HL-60/S4 treated with phorbol 12-myristate 13-acetate at 8.2 ng/mL for 4 days and 3 days (cell line): Measurements from ENCODE around the gene ARL15.

Source experiments
- in situ Hi-C: fragments of 300-500 bp; cut with MboI; formaldehyde crosslinking; loops from 2 replicates; pipeline ENCODE4 v1.15.0; 2022; ENCODE audit warnings: low sequenced_read_pairs

The ARL15 gene

DNA sequence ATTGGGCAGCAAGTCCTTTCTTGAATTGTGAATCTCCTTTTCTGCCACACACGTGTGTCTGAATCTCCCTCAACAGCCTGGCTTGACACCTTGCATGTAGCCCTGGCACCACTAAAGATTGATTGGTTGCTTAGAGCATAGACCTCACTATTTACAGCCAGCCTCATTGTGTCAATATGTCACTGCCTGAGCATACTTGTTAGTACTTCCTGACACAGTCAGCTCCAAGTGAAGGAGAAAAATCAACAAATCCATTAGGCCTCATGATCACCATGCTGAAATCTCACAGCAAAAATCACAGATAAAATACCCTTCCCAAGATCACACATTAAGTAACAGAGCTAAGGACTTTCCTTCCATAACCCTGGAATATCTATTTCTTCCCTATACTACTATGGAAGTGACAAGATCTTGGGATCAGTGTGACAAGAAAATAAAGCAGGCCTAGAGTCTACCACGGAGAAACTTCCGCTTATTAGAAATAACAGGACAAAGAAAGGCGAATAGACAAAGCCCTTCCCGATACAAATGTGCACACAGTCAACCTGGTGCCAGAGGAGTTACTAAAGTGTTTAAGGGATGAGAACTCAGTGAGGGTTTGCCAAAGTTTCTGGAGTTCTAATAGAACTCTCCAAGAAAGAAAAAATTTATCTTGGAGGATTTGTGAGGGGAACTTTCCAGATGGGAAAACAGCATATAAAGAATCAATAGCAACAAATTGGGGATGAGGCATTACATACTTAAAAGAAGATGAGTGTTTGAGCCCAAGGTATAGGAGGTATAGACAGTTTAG, 5.6 kb upstream of the ARL15 start:
- in situ Hi-C loops: no loop called here

GRCh38 chr5:54313311-54314270, 3.2 kb upstream of the ARL15 start:
- in situ Hi-C loops: no loop called here

- in situ Hi-C loops: no loop called here
Observed at GRCh38 chr5:54312499-54312898, 2.1 kb upstream of the ARL15 start.

DNA sequence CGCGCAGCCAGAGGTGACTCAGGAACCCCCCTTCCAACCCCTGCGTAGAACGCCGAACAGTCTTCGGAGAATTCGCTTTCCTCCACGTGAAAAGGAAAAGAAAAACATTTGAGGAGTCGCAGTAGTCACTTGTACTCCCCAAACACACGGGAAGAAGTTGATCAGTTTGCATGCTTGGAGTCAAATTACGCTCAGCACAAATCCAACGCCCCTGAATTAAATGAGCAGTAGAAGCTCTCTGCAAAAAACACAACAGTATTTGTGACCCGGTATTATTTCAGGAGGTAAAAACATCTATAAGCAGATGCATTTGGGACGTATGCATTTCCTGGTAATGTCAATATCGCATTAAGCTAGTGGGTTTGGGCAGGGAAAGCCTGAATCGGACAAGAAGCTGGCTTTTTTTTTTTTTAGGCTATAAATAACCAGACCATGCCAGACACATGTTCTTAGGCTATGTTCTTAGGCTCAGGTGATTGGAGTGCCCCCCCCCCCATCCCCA, 854 bp upstream of the ARL15 start:
- in situ Hi-C loops: no loop called here

DNA sequence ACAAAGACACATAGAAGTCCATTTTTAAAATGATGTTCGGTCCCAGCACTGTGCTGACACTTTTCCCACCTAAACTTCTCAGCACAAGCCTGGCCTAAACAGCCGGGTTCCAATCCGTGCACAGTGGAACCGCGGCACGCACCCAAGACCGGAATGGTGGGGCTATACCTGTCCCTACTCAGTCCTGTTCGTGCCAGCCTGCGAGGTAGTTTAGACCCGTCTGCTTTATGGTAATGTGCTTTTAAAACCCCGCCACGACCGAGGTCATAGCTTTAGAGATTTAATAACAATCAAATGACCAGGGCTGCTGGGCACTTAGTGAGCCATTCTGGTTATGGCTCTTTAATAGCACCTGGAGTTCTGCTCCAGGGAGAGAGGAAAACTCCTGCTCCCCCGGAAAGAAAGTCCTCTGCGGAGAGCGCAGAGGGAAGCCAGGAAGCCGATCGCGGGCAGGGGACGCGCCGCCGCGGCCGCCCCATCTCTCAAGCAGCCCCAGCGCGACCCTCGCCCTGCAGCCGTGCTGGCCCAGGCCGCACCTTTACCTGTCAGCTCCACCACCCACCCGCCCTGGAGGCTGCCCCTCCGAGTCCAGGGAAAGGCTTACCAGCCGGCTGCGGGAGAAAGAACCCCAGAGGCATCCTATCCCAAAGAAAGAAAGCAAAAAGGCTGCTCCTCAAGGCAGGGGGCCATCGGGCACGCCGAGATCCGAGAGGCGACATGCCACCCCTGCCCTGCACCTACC, 511 bp downstream of the ARL15 start:
- in situ Hi-C loops: no loop called here

DNA sequence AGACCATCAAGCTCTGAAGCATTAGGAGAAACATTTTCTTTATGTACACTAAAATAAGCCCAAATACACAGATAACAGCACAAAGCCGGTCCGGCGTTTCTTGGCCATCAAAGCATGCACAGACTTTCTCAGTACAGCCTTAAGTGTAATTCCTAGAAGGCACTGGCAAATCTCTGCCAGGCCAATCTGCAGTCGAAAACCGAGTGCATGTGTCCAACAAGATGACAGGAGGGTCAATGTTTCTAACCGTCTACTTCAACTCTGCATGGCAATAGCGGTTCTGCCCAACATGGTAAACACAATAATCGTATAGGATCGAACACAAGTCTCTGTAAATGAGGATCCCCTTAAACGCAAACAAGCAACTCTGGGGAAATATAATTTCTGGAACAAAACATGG, 1.1 kb downstream of the ARL15 start:
- in situ Hi-C loops: no loop called here

- in situ Hi-C loops: no loop called here
Observed at GRCh38 chr5:54307583-54307982, 2.8 kb downstream of the ARL15 start.

- in situ Hi-C loops: no loop called here
Observed at GRCh38 chr5:54306893-54307292, 3.5 kb downstream of the ARL15 start.

GRCh38 chr5:54305737-54306136, 4.6 kb downstream of the ARL15 start:
- in situ Hi-C loops: no loop called here

DNA sequence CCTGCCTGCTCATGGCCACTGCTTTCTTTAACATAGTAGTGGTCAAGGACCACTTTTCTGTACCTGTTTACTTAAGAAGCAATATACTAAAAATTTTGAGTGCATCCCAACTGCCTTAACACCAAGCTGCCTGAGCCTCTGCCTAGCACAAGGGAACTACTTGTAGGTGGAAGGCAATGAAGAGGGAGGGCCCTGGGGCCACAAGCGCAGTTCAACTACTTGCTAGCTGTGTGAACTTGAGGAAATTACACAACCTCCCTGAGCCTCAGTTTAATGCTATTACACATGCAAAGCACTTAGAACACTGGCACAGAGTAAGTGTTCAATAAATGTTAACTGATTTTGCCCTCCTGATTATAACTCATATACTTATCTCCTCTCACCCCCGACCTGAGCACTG, 6.3 kb downstream of the ARL15 start:
- in situ Hi-C loops: no loop called here

GRCh38 chr5:54302267-54302687, 8.1 kb downstream of the ARL15 start:
- in situ Hi-C loops: no loop called here

- in situ Hi-C loops: no loop called here
Observed at GRCh38 chr5:54301849-54302248, 8.5 kb downstream of the ARL15 start.

GRCh38 chr5:54301220-54301619, 9.2 kb downstream of the ARL15 start:
- in situ Hi-C loops: no loop called here

DNA sequence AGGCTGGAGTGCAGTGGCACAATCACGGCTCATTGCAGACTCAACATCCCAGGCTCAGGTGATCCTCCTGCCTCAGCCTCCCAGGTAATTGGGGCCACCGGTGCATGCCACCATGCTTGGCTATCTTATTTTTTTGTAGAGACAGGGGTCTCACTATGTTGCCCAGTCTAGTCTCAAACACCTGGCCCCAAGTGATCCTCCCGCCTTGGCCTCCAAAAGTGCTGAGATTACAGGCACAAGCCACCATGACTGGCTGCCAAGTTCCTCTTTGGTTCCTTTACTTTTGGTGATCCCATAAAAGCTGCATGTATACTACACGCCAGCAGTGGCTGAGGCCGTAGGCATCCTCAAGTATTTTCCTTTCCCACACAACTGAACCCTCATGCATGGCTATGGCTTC, 11.4 kb downstream of the ARL15 start:
- in situ Hi-C loops: no loop called here

GRCh38 chr5:54296386-54296785, 14.0 kb downstream of the ARL15 start:
- in situ Hi-C loops: no loop called here

GRCh38 chr5:54295651-54296276, 14.6 kb downstream of the ARL15 start:
- in situ Hi-C loops: no loop called here

DNA sequence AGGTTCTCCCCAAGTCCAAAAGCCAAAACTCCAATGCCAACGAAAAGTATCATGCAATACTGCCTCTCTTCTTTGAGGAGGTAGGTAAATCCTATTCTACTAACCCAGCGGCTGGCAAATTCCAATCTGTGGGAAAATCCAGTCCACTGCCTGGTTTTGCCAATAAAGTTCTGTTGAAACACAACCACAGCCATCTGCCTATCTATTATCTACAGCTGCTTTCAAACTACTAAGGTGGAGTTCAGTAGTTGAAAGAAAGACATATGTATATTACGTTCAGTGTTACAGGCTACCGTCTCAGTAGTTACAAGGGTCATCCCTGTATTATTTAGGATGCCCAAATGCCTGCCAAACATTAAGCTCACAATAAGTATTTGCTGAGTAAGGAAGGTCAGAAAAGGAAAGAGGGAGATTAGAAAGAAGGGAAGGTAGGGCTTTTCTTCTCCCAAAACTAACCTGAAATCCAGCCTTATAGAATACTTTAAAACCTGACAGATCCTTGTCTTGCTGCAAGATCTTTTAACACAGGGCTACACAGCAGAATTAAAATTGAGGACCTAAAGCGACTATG, 16.2 kb downstream of the ARL15 start:
- in situ Hi-C loops: no loop called here

- in situ Hi-C loops: no loop called here
Observed at GRCh38 chr5:54292866-54293265, 17.5 kb downstream of the ARL15 start.

GRCh38 chr5:54291498-54291897, 18.9 kb downstream of the ARL15 start:
- in situ Hi-C loops: no loop called here

GRCh38 chr5:54289769-54290168, 20.6 kb downstream of the ARL15 start:
- in situ Hi-C loops: no loop called here
